Gastrocnemius medialis (tissue), 4 donors: ENCODE data around the gene AK8.

Experiments used
- POLR2A ChIP-seq, 2 donors: fragments of 450-650 bp; IDR thresholded peaks; one replicate each; pipeline ENCODE4 v1.6.1; 2017; ENCODE audit warnings: antibody characterized with exemption in 2 of 2, mild to moderate bottlenecking in 2 of 2, moderate library complexity in 2 of 2
- TF ChIP-seq, protein P1 (sequence below), 5 experiments: fragments of 450-650 bp in 3 of 5; fragments of 200-600 bp in 2 of 5; sonication (generic) in 2 of 5; IDR thresholded peaks in 4 of 5; conservative IDR thresholded peaks in 1 of 5; 1 replicate in 4 of 5; 2 replicates in 1 of 5; pipeline ENCODE4 v1.5.1; 2016 to 2019; ENCODE audit warnings: antibody characterized with exemption in 5 of 5, mild to moderate bottlenecking in 3 of 5, moderate library complexity in 3 of 5

DNA sequence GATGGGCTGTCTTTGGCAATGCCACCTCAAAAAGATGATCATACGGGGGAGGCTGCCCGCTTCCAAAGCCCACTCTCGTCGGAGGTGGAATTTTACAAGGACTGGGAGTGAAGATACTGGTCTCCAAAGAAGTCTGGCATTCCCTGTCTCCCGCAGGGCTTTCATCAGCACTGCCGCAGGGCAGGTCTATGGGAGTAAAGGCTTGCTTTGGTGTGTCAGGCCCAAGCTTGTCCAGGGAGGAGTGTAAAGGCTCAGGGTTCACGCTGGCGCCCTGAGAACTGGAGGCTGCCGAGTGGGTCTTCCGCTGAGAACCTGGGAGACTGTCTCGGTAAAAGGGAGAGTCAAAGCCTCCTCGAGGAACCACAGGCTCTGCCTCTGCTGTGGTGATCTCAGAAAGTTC, 27.6 kb upstream of the AK8 start:
- TF ChIP-seq, protein P1, sequence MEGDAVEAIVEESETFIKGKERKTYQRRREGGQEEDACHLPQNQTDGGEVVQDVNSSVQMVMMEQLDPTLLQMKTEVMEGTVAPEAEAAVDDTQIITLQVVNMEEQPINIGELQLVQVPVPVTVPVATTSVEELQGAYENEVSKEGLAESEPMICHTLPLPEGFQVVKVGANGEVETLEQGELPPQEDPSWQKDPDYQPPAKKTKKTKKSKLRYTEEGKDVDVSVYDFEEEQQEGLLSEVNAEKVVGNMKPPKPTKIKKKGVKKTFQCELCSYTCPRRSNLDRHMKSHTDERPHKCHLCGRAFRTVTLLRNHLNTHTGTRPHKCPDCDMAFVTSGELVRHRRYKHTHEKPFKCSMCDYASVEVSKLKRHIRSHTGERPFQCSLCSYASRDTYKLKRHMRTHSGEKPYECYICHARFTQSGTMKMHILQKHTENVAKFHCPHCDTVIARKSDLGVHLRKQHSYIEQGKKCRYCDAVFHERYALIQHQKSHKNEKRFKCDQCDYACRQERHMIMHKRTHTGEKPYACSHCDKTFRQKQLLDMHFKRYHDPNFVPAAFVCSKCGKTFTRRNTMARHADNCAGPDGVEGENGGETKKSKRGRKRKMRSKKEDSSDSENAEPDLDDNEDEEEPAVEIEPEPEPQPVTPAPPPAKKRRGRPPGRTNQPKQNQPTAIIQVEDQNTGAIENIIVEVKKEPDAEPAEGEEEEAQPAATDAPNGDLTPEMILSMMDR (IDR thresholded peaks at IDR 0.05 in 4 of 5, conservative IDR thresholded peaks at IDR 0.05 in 1 of 5) = no peak
- no peak for TF ChIP-seq POLR2A (IDR thresholded peaks at IDR 0.05)
